Measurements from ENCODE around the gene RRM1.
"Not testable (repeated sequence)": the region's sequence is repeated elsewhere in the genome, so short reads cannot be mapped to it uniquely, and the experiment has no call there.

Gene RRM1

DNA sequence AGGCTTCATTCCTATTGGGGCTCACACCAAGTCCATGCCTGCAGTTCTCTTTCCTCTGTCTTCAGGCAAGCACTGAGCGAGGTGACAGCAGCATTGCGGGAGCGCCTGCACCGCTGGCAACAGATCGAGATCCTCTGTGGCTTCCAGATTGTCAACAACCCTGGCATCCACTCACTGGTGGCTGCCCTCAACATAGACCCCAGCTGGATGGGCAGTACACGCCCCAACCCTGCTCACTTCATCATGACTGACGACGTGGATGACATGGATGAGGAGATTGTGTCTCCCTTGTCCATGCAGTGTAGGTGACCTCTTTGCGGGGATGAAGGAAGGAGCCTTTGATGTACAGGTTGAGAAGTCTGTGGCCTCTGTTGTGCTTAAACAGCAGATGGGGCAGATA, 11.4 kb upstream of the RRM1 start:
- no peak for DNase-seq

DNA sequence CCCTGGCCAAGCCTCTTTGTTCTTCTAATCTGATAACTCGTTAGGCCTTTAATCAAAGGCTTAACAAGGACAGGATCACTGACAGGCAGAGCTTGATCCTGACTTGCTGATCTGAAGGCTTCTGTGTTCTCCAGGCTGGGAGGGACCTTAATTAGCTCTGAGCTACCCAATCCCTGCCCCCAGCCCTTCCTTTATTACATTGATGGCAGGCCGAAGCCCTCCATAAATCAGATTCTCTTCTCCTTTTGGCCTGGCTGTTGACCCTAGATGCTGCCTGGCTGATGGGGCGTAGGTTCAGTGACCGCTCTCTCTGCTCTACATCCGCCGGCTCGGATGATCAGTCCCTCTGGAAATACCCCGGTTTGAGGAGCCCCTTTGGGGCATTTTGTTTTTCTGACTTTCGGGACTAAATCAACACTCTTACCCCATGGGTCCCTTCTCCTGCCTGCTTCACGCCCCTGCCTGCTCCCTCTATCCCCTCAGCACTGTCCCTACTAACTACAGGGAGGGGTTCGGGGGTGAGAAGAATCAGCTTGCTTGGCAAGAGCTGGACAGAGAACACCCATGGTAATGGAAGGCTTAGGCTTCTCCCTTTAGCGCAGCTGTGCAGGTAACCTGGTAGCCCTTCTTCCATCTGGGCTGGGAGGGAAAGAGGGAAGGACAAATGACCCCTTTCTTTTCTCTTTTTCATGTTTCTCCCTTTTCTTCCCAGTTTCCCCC, 10.0 kb upstream of the RRM1 start:
- no peak for DNase-seq

DNA sequence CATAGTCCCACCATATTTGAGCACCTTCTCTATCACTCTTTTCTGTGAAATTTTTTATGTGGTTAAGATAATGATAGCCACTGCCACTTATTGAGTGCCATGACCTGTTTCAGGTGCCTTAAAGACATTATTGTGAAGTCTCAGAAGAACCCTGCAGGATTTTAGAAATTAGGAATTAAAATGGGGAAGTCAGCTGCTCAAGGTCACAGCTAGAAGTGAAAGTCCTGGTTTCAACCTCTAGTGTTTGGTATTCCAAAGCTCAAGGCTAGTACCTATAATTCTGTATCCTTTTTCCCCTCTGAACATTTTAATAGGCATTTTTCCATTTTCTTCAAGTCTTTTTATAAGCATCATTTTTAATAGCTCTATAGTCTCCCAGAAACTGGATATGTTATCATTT, 9.0 kb upstream of the RRM1 start:
- no peak for DNase-seq

DNA sequence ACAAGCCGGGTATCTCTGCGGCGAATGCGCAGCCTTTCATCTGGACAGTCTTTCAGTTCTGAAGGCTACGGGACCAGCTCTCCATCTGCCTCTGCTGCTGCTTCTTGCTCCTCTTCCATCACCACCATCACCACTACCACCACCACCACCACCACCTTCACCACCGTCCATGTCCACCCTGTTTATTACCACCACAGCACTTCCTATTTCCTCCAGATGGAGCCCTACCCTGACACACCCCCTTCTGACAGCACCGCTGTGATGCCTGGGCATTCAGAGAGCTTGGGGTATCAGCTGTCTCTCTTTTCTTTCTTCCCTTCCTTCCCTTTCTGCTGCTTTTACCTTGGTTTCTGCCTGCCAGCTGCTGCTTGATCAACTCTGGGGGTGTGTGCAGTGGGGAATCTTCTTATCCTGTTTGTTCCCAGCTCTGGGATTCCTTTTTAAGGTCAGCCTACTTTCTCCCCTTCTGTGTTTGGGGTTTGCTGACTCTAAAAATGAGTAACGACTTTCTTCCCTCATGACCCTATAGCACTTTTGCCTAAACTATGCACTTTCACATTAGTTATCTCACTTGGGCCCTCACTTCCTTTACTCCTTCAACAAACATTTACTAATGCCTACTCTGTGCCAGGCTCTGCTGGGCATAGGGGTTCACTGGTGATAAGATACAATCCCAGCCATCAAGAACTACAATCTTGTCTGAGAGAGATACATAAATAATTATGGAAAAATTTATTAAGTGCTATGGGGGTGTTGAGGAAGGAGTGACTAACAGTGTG, 7.8 kb upstream of the RRM1 start:
- DNase-seq, result peak; percentile 47

DNA sequence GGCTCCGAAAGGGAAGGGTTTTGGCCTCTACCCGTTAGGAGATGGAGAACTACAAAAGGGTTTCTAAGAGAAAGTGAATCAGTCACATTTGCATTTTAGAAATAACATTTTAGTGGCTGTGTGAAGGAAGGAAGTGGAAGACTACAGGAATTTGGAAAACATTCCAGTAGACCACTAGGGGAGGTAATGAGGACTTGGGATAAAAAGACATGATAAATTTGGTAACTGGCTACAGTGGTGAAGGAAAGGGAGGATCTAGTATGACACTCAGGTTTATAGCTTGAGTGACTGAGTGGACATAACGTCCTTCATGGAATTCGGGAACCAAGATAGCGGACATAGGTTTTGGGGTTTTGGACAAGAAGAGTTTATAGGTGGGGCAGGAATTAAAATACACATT, 7.0 kb upstream of the RRM1 start:
- DNase-seq, result no peak

DNA sequence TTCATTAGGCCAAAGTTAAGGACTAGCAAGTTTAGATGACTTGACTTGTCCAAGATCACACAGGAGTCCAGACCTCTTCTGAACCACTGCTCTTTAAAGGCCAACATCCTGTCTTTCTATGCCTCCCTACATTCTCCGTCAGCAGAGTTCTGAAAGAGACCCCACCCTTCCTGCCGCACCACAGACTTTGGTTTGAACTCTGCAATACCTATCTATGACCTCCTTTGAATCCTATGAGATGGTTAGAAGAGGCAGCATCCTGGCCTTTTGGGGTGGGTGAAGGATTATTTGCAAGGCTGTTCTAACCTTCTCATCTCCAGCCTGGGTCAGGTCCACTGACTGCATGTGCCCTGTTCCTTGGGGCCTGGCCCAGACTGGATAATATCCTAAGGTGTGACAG, 4.3 kb upstream of the RRM1 start:
- DNase-seq, result no peak

DNA sequence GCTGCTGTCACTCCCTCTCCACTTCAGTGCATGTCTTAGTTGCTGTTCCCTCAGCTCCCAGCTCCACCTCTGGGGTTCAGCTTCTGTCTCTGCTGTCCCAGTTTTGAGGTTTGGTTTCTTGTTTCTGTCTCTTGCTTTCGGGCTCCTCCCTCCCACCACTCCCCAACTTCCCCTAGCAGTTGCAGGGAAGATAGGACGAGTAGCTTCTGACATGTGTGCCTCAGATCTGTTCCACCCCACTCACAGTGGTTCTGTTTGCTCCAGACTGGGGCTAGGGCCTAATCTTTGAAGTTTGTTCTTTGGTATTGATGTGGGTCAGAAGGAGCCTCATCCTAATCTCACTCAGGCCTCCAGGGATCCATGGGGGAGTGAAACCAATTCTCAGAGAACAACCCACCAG, 2.6 kb upstream of the RRM1 start:
- peak; percentile 86 for DNase-seq

DNA sequence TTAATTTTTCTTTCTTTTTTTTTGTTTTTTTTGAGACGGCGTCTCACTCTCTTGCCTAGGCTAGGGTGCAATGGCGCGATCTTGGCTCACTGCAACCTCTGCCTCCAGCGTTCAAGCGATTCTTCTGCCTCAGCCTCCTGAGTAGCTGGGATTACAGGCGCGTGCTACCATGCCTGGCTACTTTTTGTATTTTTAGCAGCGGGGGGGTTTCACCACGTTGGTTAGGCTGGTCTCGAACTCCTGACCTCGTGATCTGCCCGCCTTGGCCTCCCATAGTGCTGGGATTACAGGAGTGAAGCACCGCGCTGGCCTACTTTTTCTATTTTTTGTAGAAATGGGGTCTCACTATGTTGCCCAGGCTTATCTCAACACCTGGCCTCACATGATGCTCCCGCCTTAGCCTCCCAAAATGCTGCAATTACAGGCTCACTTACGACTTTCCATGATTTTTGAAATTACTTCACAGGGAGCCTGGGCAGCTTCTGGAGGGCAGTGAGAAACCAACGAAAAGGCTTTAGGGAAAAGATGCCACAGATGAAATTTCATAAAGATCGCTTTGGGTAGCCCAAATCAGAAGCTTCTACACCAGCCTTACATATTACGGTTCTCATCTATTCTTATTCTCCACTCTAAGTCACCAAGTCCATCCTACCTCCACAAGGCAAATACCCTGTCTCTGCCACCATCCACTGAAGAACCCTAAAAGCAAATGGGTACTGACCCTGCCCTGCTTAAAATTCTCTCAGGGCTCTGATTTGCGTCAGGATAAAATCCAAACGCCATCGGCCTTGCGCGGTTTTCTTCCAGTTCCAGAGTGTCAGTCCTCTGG, 866 bp upstream of the RRM1 start:
- DNase-seq, result peak; percentile 40

DNA sequence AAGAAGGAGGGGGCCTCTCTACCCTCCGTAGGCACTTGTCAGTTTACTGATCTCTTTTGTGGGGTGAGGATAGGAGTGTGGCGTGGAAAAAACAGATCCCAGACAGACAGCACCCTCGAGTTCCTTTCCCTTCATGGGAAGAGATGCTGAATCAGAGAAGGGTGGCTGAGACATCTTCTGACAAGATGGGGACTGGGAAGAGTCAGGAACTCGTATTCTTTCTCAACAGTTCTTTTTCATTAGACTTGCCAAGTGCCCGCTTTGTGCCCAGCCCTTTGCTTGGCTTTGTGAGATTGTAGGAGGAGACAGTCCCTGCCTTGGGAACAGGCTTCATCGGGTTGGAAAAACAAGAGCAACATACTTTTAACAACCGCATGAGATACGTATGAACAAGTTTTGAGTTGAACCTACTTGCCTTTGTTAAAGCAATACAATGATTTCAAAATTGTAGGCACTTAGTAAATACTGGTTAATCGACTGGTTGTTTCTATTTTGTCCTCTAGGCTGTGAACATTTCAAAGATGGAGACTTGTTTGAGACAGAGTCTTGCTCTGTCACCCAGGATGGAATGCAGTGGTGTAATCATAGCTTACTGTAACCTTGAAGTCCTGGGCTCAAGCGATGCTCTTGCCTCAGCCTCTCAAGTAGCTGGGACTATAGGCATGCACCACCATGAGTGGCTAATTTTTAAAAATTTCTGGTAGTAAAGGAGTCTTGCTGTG, 1.1 kb downstream of the RRM1 start:
- DNase-seq, result peak; percentile 46

DNA sequence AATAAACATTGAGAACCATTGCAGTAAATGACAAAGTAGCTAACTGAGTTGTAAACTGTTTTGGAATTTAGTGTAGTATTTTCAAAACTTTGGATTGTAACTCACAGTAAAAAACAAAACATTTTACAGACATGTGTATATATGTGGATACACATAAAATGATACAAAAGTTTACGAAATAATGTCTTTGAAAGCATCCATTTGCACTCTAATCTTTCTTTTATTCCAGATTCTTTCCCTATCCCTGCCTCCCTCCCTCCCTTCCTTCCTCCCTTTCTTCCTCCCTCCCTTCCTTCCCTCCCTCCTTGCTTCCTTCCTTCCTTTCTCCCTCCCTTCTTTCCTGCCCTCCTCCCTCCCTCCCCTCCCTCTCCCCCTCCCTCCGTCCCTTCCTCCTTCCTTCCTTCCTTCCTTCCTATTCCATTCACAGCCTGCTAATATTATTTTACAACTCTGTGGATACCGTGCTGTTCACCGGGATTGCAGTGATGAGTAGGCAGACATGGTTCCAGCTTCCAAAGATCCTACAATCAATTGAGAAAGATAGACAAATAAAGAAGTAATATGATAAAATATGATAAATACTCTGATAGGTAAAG, 3.5 kb downstream of the RRM1 start:
- no peak for DNase-seq

DNA sequence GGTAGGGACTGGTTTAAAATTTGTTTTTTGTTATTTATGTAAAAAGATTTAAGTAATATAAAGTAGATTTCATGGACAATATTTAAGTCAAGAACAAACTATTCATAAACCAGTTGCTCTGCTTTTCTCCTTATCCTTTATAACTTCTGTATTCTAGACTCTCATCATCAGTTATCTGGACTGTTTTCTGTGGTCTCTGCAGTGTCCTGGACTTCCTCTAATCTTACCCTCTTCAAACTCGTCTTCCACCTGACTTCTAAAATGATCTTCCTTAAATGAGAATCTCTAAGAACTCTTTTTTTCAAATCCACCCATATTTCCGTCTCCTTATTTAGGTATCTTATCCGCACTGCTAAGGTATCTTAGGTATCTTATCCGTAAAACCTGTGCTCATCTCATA, 8.1 kb downstream of the RRM1 start:
- DNase-seq, result peak; percentile 59

DNA sequence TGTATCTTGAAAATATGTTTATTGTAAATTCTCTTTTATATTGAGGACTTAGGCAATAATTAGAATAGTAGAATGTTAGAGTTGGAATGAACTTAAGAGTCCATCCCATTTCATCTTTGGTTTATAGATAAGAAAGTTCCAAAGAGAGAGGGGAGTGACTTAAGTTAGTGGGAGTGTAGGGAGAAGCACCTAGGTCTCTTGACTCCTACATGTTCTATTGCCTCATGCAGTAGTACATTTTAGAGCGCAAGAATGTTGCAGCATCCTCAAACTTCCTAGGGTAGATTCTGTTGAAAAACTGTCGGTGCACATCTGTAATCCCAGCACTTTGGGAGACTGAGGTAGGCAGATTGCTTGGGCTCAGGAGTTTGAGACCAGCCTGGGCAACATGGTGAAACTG, 8.7 kb downstream of the RRM1 start:
- no peak for DNase-seq

DNA sequence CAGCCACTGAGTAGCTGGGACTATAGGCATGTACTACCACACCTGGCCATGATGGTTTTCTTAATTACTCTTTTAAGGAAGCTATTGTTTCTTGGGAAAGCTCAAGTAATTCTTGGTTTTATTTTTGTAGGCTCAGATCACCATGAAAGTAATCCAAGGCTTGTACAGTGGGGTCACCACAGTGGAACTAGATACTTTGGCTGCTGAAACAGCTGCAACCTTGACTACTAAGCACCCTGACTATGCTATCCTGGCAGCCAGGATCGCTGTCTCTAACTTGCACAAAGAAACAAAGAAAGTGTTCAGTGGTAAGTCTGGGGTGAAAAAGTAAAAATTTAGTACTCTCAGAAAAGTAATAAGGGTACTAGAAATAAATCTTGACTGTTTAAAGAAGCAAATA, 11.3 kb downstream of the RRM1 start:
- no peak for DNase-seq

DNA sequence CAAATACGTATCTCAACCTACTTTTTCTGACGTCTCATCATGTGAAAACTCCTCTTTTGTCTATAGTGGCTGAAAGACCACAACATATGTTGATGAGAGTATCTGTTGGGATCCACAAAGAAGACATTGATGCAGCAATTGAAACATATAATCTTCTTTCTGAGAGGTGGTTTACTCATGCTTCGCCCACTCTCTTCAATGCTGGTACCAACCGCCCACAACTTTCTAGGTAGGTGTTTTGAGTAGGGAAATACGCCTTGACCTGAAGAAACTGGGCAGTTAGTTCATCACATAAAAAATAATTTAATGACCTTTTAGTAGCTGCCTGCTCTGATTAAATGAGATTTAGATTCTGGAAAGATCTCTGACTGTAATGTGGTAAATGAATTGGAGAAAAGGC, 17.2 kb downstream of the RRM1 start:
- DNase-seq, result no peak

DNA sequence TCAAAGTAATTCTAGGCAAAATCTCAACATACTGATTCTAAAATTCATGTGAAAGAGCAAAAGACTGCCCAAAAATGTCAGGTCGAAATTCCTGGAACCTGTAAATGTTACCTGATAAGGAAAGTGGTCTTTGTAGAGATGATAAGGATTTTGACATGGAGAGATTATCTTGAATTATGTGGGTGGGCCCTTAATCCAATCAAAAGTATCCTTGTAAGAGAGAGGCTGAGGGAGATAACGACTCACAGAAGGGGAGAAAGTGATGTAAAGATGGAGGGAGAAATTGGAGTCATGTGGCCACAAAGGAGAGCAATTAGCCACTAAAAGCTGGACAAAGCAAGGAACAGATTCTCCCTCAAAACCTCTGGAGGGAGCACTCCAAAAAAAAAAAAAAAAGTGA, 20.5 kb downstream of the RRM1 start:
- no peak for DNase-seq

DNA sequence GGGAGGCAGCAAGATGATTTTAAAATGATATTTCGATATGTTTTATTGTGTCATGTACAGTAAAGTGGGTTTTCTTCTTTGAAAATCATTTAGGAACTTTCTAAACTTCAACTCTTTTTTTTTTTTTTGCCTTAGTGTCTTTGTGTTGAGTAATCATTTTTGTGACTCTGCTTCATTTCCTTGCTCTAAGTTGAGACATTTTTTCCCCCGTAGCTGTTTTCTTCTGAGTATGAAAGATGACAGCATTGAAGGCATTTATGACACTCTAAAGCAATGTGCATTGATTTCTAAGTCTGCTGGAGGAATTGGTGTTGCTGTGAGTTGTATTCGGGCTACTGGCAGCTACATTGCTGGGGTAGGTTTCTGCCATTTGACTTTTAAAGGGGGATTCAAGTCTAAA, 23.5 kb downstream of the RRM1 start:
- no peak for DNase-seq

DNA sequence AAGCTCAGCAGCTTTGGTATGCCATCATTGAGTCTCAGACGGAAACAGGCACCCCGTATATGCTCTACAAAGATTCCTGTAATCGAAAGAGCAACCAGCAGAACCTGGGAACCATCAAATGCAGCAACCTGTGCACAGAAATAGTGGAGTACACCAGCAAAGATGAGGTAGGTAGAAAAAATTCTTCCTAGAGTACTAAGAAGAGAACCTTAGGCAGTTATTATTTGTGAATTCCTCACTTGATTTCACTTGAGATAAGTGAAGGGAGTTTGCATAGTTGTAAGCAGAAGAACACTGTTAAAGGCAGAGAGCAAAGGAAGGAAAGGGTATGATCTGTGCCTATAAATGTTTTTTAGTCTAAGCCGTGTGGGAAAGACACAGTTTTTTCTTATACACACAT, 28.6 kb downstream of the RRM1 start:
- DNase-seq, result no peak

DNA sequence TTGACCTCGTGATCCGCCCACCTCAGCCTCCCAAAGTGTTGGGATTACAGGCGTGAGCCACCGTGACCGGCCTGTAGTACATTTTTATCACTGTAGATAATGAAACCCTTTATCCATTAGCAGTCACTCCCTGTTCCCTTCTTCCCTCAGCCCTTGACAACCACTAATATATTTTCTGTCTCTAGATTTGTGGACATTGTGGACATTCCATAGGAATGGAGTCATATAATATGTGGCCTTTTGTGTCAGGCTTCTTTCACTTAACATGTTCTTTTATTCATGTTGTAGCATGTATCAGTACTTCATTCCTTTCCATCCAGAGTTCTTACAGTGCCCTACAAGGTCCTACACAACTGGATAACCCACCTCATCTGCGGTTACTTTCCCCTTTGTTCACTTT, 30.5 kb downstream of the RRM1 start:
- DNase-seq, result no peak

DNA sequence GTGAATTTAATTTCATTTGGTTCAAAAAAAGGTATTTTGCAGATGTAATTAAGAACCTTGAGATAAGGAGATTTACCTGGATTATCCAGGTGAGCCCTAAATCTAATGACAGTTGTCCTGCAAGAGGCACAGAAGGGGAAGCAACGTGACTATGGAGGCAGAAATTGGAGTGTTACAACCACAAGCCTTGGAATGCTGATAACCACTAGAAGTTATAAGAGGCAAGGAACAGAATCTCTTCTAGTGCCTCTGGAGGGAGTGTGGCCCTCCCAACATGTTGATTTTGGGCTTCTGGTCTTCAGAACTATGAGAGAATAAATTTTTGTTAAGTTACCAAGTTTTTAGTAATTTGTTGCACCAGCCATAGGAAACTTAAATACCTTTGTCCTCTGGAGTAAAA, 32.8 kb downstream of the RRM1 start:
- no peak for DNase-seq

DNA sequence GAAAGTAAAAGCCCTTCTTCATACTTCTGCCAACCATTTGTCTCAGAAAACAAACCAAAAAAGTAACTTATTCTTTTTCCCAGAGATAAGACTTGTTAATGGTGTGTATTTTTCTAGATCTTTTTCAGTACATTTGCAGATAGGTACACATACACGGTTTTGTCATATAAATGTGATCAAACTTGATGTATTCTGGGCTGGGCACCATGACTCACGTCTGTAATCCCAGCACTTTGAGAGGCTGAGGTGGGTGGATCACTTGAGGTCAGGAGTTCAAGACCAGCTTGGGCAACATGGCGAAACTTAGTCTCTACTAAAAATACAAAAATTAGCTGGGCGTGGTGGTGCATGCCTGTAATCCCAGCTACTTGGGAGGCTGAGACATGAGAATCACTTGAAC, 35.6 kb downstream of the RRM1 start:
- not testable (repeated sequence) for DNase-seq

DNA sequence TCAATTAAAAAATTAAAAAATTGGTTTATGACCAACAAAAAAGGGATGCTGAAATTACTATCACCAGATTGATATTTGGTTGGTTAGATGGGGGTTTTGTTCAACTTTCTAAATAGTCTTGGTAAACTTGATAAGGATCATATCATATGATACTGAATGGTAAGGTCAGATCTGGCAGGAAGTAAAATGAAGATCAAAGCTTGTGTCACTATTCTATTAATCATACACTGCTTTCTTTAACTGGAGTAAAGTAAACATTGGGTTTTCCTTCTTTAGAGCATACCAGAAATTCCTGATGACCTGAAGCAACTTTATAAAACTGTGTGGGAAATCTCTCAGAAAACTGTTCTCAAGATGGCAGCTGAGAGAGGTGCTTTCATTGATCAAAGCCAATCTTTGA, 40.2 kb downstream of the RRM1 start:
- DNase-seq, result no peak

DNA sequence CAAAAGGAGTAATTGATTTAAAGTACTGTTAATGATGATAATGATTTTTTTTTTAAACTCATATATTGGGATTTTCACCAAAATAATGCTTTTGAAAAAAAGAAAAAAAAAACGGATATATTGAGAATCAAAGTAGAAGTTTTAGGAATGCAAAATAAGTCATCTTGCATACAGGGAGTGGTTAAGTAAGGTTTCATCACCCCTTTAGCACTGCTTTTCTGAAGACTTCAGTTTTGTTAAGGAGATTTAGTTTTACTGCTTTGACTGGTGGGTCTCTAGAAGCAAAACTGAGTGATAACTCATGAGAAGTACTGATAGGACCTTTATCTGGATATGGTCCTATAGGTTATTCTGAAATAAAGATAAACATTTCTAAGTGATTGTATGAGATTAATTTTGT, 43.9 kb downstream of the RRM1 start:
- DNase-seq, result no peak

All from hematopoietic multipotent progenitor cell treated with erythropoietin and hydrocortisone succinate and interleukin-3 and kit ligand, for 4 days (in vitro differentiated cells).